ENCODE data around the gene CDC42SE1.

Gene CDC42SE1

DNA sequence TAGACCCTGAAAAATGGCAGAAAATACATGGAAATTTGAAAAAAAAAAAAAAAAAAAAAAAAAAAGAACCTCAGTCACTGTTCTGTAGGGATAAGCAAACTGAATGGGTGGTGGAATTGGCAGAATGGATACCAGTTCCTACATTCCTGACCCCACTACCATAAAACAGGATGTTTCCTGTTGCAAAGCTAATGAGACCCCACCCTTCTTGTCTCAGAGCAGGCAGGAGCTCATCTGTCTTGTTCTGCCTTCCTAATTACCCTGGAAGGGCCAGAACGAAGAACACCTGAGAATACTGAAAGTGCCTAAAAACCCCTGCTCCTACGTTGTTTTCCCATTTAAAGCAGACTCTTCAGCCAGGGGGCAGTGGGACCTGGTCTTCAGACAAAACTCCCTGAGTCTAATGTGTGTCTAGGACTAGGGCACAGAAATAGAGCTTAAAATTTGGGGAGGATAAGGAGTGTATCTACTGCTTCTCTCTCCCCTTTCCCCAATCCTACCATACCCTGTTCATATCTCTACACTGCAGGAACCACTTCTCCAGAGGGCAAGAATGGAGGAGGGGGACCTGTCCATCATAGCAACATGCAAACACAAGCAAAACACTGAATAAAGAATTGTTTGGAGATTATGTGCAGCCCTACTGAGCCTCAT lies 7.9 kb downstream of the CDC42SE1 start:
- DNase-seq: no peak

GRCh38 chr1:151050051-151050688 lies 9.3 kb downstream of the CDC42SE1 start:
- no peak for DNase-seq

GRCh38 chr1:151049458-151049857 lies 10.0 kb downstream of the CDC42SE1 start:
- no peak for DNase-seq

GRCh38 chr1:151048645-151049032 lies 10.8 kb downstream of the CDC42SE1 start:
- DNase-seq: no peak

GRCh38 chr1:151047925-151048644 lies 11.3 kb downstream of the CDC42SE1 start:
- DNase-seq: peak; percentile 90

DNA sequence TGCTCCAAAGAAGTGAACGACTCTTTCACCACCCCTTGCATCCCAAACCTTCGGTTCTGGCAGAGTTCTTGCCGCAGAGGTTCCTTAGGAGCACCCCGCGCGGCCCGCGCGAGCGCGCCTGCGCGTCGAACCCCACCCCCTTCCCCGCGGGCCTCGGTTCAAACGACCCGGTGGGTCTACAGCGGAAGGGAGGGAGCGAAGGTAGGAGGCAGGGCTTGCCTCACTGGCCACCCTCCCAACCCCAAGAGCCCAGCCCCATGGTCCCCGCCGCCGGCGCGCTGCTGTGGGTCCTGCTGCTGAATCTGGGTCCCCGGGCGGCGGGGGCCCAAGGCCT lies 11.9 kb downstream of the CDC42SE1 start, which contains the start of gene C1orf56:
TSS of gene C1orf56 (plus strand) at position 161 of the 334 bp plus-strand sequence. CDS start at position 258, 97 bp downstream.
- peak; percentile 90 for DNase-seq

DNA sequence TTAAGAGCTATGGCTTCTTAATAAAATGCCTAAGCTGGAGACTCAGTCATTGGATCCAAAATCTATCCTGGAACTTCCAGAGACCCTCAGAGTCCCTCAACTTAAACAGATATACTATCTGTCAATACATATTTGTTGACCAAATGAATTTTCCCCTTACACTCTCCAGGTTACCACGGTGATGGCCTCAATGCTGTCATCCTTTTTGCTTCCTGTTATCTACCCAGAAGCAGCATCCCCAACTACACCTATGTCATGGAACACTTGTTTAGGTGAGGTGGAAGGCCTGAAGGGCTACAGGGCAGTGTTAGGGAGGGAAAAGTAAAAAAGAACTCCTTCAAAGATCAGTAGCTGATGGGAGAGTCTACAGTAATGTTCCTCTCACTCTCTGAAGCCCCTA lies 16.3 kb downstream of the CDC42SE1 start:
- no peak for DNase-seq

- no peak for DNase-seq
Measured at GRCh38 chr1:151039521-151039920, 19.9 kb downstream of the CDC42SE1 start.

DNA sequence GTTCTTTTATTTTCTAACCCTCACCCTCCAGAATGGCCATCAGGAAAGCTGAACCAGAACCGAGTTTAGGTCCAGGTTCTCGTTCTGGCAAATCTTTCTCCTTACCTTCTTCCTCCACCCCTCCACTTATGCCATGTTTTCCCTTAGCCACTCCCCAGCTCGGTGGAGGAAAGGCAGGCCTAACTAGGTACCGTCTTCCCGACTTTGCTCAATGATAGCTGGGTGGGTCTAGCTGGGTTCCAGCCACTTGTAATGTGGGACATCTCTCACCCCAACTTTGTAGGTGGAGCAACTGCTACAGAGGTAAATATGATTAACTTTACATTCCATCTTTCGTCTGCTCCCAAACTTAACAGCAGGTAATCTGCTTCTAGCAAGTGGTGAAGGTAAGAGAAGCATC lies 22.4 kb downstream of the CDC42SE1 start:
- DNase-seq: no peak

DNA sequence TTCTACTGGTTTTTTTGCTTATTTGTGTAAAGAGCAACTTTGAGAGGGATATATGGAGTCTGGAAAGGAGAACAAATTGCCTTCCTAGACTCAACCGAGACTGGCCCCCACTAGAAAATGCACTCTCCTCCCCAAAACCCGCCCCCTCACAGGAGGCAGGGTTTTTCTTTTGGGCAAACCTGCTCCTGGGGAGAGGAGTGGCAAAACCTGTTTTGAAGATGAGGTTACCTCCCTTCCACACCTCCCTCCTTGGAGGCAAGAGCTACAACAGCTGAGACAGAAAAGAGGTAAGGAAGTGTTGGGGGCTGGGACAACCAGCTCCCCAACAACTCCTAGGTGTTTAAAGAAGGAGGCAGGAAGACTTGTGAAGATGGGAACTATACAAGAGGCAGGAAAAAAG lies 23.1 kb downstream of the CDC42SE1 start, which contains the start of gene BNIPL:
TSS of gene BNIPL (plus strand) at position 231 of the 400 bp plus-strand sequence. CDS start at position 371, 140 bp downstream.
- no peak for DNase-seq

DNA sequence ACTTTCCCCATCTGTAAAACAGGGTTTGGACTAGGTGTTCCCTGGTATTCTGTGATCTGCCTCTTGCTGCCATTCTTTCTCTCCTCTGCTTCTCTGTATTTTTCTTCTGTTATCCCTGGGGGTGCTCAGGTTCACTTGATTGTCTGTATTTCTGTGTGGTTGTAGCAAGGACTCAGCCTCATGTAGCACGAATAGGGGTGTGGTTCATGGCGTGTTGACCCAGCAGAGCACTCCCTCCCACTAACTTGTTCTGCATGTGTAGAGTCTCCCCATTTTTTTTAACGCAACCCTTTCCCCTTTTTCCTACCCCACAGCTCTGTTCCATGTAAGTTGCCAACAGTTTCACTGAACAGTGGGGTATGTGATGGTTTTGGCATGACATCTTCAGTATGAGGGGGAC lies 24.3 kb downstream of the CDC42SE1 start:
- DNase-seq: no peak

DNA sequence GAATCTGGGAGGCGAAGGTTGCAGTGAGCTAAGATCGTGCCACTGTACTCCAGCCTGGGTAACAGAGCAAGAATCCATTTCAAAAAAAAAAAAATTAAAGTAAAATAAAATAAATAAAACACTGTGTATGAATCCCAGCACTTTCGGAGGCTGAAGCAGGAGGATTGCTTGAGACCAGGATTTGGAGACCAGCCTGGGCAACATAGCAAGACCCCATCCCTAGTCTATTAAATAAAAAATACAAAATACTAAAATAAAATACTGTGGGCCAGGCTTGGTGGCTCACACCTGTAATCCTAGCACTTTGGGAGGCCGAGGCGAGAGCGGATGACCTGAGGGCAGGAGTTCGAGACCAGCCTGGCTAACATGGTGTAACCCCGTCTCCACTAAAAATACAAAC lies 27.3 kb downstream of the CDC42SE1 start:
- no peak for DNase-seq

DNA sequence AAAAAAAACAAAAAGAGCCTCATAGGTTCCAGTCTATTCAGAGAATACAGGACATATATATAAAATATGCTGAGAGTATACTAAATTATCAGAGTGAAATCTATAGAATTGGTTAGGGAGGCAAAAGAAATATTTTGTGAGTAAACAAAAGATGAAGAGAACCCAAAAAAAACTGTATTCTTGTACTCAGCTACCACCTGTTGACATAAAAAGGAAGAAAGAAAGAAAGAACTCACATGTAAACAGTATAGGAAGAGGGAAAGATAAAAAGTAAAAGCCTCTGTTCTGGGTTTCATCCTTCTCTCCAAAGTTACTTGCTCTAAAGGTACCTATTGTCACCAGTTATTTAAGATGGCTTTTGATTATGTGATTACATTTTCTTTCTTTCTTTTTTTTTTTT lies 33.0 kb downstream of the CDC42SE1 start:
- DNase-seq: no peak

GRCh38 chr1:151024540-151025146 lies 34.8 kb downstream of the CDC42SE1 start:
- peak; percentile 64 for DNase-seq

DNA sequence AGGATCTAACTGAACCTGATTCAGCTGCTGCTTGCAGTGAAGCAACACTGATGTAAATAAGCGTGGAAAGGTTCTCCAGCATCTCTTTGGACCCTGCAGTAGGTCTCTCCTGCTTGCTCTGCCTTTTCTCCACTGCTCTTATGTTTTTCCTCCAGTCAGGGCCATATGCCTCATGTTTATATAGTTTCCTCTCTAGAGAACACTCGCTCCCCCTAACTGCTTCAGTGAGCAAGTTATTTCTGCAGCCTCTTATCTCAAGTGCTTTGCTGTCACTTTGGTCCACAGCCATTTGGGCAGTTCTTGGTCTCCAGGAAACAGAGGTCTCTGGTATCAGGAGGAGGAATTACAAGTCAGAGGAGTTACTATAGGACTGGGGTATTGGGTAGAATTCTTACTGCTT lies 45.9 kb downstream of the CDC42SE1 start:
- no peak for DNase-seq

DNA sequence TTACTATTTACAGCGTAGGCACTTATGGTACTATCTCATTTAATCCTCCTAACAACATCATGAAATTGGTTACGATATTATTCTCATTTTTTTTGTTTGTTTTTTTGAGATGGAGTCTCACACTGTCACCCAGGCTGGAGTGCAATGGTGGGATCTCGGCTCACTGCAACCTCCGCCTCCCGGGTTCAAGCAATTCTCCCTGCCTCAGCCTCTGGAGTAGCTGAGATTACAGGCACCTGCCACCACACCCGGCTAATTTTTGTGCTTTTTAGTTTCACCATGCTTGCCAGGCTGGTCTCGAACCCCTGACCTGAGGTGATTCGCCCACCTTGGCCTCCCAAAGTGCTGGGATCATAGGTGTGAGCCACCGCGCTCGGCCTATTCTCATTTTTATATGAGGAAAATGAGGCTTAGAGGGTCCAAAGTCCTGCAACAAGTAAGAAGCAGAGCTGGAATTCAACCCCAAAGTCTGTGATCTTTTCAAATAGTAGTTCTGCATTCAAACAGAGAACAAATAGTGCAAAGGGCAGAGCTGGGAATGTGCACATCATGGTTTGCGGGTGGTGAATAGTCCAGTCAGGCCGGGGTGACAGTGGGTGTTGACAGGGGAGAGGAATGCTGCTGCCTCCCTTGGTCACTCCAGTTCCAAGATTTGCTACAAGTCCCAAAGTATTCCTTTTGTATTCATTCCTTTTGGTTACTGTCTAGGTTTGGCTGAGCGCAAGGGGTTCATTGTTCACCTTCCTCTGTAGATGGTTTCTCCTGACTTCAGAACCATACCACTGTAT lies 46.5 kb downstream of the CDC42SE1 start:
- no peak for DNase-seq

DNA sequence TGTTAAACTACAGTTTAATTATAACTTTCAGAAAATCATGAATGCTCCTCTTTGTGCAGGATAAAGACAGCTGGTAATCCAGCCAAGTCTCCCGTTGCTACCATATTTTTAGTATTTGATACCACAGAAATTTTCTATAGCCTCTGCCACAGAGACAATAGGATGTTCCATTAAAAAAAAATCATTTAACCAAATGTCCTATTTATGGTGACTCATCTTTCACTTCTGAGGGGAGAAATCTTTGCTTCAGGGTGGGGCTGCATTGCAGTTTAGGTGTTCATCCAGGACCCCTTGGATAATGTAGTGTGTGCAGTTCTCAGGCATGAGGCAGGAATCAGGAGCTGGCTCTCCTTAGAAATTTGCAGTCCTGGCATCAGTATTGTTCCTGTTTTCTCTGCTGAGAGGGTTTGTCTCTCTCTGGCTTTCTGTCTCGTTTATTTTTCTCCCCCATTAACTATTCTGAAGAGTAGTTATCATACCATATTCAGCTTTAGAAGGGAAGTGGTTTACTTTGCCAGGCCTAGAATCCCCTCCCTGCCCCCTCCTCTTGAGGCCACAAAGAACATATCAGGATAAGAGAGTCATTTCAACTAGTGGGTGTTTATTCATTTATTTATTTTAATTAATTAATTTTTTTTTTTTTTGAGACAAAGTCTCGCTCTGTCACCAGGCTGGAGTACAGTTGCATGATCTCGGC lies 48.1 kb downstream of the CDC42SE1 start:
- no peak for DNase-seq

- DNase-seq: no peak
Measured at GRCh38 chr1:151010346-151010726, 49.1 kb downstream of the CDC42SE1 start.

DNA sequence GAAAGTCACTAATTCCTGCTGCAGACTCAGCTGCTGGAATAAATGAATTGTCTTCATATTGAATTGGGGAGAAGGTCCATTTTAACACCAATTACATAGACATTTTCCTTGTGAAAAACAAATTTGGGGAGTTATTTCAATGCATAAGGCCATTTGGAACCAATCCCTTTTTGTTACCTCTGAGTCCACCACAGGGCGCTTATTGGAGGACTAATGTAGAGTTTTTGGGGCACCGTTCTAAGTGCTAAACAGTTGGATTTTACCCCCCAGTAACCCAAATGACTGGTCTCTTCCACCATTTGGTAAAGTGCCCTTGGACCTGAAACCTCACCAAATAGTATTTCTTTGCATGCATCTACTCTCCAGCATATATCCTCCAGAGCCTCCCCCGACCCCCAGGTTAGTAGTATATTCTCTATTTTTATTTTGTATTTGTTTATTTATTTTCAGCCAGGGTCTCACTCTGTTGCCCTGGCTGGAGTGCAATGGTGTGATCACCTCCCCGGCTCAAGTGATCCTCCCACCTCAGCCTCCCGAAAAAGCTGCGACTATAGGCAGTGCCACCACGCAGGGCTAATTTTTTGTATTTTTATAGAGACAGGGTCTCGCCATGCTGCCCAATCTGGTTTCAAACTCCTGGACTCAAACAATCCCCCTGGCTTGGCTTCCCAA lies 49.6 kb downstream of the CDC42SE1 start:
- no peak for DNase-seq

DNA sequence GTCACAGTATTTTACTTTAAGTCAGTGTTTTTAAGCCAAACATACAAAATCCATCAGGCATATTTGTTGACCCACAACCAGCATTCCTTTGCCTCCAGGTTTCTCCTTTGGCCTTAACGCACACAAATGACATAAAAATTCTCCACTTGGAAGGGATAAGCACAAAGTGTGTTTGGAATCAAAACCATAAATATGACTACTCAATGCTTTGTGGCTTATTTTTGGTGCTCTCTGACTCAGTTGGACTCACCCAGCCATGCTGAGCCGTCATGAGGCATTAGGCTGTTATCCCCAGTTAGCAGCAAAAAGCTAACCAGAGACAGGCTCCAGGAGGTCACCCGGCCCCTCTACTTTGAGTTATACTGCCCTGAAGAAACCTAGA lies 50.2 kb downstream of the CDC42SE1 start:
- no peak for DNase-seq
